CD4-positive, alpha-beta memory T cell (primary cell): ENCODE data around the gene MTA3. TPM values are rescaled to one million over a fixed set of nuclear protein-coding genes. Genes with fewer than 3 reads are reported as not detected.

Source experiments
- CTCF ChIA-PET: fragments of 350-600 bp; sonication (Branson Sonifier 250); formaldehyde crosslinking; loops from one replicate; lab custom pipeline; 2021; ENCODE audit warnings: inconsistent platforms; ENCODE audit not compliant: partially characterized antibody; lab: Charles Lee
- POLR2A ChIA-PET: fragments of 350-600 bp; sonication (Branson Sonifier 250); formaldehyde crosslinking; loops from one replicate; lab custom pipeline; 2021; ENCODE audit not compliant: partially characterized antibody; lab: Charles Lee
- DNase-seq, 5 donors: peaks; one replicate each; pipeline versions ENCODE4 v3.0.0 to v3.0.0-alpha.2; 2020 to 2022; ENCODE audit warnings: mixed read lengths in 1 of 5
- H3K27ac ChIP-seq: one replicate; pipeline ENCODE4 v1.7.0; 2013; ENCODE audit warnings: low read depth, low read length
- H3K27me3 ChIP-seq: 2 replicates; pipeline ENCODE4 v1.7.0; 2013; ENCODE audit warnings: mild to moderate bottlenecking, low read length, moderate library complexity; ENCODE audit not compliant: insufficient read depth
- H3K36me3 ChIP-seq: 2 replicates; pipeline ENCODE4 v1.7.0; 2013; ENCODE audit warnings: mild to moderate bottlenecking, low read length, moderate library complexity; ENCODE audit not compliant: insufficient read depth
- H3K4me1 ChIP-seq: 2 replicates; pipeline ENCODE4 v1.7.0; 2013; ENCODE audit warnings: mild to moderate bottlenecking, low read length, moderate library complexity; ENCODE audit not compliant: insufficient read depth
- H3K4me3 ChIP-seq, 2 donors: one replicate each; pipeline ENCODE4 v1.7.0; 2013; ENCODE audit warnings: low read length in 2 of 2, mild to moderate bottlenecking in 1 of 2
- H3K9me3 ChIP-seq, 2 donors: one replicate each; pipeline ENCODE4 v1.7.0; 2013; ENCODE audit warnings: low read length in 2 of 2, control low read depth in 1 of 2; ENCODE audit not compliant: control insufficient read depth in 1 of 2
- H3K27ac Mint-ChIP-seq, 7 donors: one replicate each; pipeline ENCODE4 v1.8.0; 2020 to 2021; ENCODE audit warnings: mixed read lengths in 7 of 7, mild to moderate bottlenecking in 6 of 7, inconsistent platforms in 3 of 7, moderate library complexity in 3 of 7
- H3K27me3 Mint-ChIP-seq, 2 donors: one replicate each; pipeline ENCODE4 v1.8.0; 2020 to 2021; ENCODE audit warnings: mixed read lengths in 2 of 2
- H3K36me3 Mint-ChIP-seq, 2 donors: one replicate each; pipeline ENCODE4 v1.8.0; 2020 to 2021; ENCODE audit warnings: mixed read lengths in 2 of 2, inconsistent platforms in 1 of 2, mild to moderate bottlenecking in 1 of 2
- H3K4me1 Mint-ChIP-seq, 4 donors: one replicate each; pipeline ENCODE4 v1.8.0; 2020 to 2021; ENCODE audit warnings: mixed read lengths in 4 of 4, mild to moderate bottlenecking in 1 of 4
- H3K4me3 Mint-ChIP-seq, 8 donors: one replicate each; pipeline ENCODE4 v1.8.0; 2020 to 2021; ENCODE audit warnings: mixed read lengths in 8 of 8, mild to moderate bottlenecking in 7 of 8, moderate library complexity in 6 of 8, inconsistent platforms in 3 of 8
- H3K9me3 Mint-ChIP-seq, 8 donors: one replicate each; pipeline ENCODE4 v1.8.0; 2020 to 2021; ENCODE audit warnings: mixed read lengths in 8 of 8, mild to moderate bottlenecking in 5 of 8, inconsistent platforms in 3 of 8, moderate library complexity in 1 of 8
- intact Hi-C: fragments of 100-400 bp; cut with micrococcal nuclease; formaldehyde crosslinking; loops from one replicate; pipeline ENCODE4 v1.15.1; 2023
- polyA plus RNA-seq, 2 donors: library from polyadenylated mRNA; unstranded; fragments of 300-500 nt; fragmentation: Illumina TruSeq; gene quantifications; one replicate each; pipeline ENCODE4 v1.2.3, GENCODE V29; 2021
- total RNA-seq, 2 experiments: library from RNA; stranded (reverse); gene quantifications; one replicate each; pipeline ENCODE4 v1.2.3, GENCODE V29; 2021

The MTA3 gene
- total and polyA plus RNA-seq, 4 experiments from 2014 or later = 7.7 to 21.3 (median 13.3) TPM

GRCh38 chr2:42787424-42787787 is 219.0 kb downstream of the MTA3 start:
- no peak for DNase-seq
- peaks cover 5 to 15% (median 11%) of the 10 kb centered on the region in 4 donors for H3K4me1 Mint-ChIP-seq
- Histone ChIP-seq H3K4me1 (no peaks in the 10 kb centered on the region), H3K4me3 (no peak overlapping the region), H3K27ac (no peak overlapping the region), H3K9me3 (no peaks in the 10 kb centered on the region), H3K27me3 (peaks cover 18% of the 10 kb centered on the region), H3K36me3 (no peaks in the 10 kb centered on the region)
- H3K36me3 Mint-ChIP-seq = peaks cover 0 to 5% of the 10 kb centered on the region in 2 donors
- peaks cover 32 to 37% of the 10 kb centered on the region in 2 donors for H3K27me3 Mint-ChIP-seq
- peaks cover 0 to 3% (median 0%) of the 10 kb centered on the region in 8 donors for H3K9me3 Mint-ChIP-seq
- ChIA-PET CTCF (no interaction called here), POLR2A (no interaction called here)
- intact Hi-C loops = no loop called here
- no peak overlapping the region for H3K4me3 Mint-ChIP-seq
- H3K27ac Mint-ChIP-seq = no peak overlapping the region

DNA sequence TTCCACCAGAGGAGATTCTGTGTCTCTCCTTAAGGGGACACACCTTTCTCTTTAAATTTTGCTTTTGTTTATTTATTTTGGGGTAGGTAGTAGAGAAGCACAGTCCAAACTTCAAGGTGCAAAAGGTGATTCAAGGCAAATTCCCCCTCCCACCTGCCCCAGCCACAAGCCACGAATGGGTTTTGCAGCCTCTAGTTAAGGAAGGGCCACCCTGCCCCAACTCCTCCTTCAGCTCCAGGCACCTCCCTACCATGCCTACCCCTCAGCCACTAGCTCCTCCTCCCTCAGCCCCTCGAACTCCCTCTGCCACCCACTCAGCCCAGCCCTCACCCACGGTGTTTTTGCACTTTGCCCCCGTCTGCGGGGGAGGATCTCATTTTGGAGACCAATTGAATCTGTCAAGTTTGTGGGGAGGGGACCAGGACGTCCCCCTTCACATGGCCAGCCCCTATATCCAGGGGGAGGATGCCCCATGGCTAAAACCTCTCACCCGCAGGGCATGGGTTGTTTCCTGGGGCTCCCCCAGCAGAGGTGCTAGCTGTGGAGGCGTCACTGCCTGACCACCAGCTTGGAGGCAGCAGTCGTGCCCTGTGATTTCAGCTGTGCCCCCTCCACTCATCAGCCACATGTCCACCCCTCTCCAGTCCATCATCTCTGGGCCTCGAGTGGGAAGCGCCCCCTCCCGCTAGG is 219.5 kb downstream of the MTA3 start:
- peaks cover 3% of the 10 kb centered on the region for H3K4me1 ChIP-seq
- peaks cover 0 to 5% of the 10 kb centered on the region in 2 donors for H3K36me3 Mint-ChIP-seq
- no peak overlapping the region for H3K27ac Mint-ChIP-seq
- peaks cover 5 to 15% (median 11%) of the 10 kb centered on the region in 4 donors for H3K4me1 Mint-ChIP-seq
- H3K36me3 ChIP-seq = no peaks in the 10 kb centered on the region
- no peak for DNase-seq
- H3K27me3 ChIP-seq = peaks cover 21% of the 10 kb centered on the region
- H3K4me3 Mint-ChIP-seq = no peak overlapping the region
- ChIA-PET CTCF (no interaction called here), POLR2A (no interaction called here)
- H3K27me3 Mint-ChIP-seq = peaks cover 32 to 37% of the 10 kb centered on the region in 2 donors
- H3K9me3 ChIP-seq = no peaks in the 10 kb centered on the region
- H3K4me3 ChIP-seq = no peak overlapping the region
- no peak overlapping the region for H3K27ac ChIP-seq
- H3K9me3 Mint-ChIP-seq = peaks cover 0 to 3% (median 0%) of the 10 kb centered on the region in 8 donors
- intact Hi-C loops = no loop called here

DNA sequence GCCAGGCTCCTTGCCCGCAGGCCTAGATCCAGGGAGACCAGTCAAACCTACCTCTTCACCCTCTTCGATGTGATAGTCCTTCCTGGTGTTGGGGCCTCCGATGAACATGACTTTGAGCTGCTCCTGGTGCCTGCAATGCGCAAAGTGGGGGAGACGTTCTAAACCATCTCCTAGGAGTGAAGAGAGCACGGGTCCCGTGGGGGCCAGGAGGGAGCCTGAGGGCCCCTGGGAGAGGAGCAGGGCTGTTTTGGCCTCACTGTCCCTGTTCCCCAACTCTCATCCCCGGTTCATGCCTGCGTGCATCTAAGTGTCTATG is 220.0 kb downstream of the MTA3 start:
- Mint-ChIP-seq H3K36me3 (peaks cover 0 to 5% of the 10 kb centered on the region in 2 donors), H3K4me1 (peaks cover 7 to 18% (median 14%) of the 10 kb centered on the region in 4 donors), H3K27ac (no peak overlapping the region), H3K27me3 (peaks cover 33 to 40% of the 10 kb centered on the region in 2 donors), H3K4me3 (no peak overlapping the region), H3K9me3 (peaks cover 0 to 3% (median 0%) of the 10 kb centered on the region in 8 donors)
- H3K27ac ChIP-seq = no peak overlapping the region
- H3K27me3 ChIP-seq = peaks cover 22% of the 10 kb centered on the region
- ChIA-PET POLR2A (no interaction called here), CTCF (no interaction called here)
- intact Hi-C loops = no loop called here
- no peak for DNase-seq
- H3K4me3 ChIP-seq = no peak overlapping the region
- H3K9me3 ChIP-seq = no peaks in the 10 kb centered on the region
- no peaks in the 10 kb centered on the region for H3K36me3 ChIP-seq
- H3K4me1 ChIP-seq = peaks cover 8% of the 10 kb centered on the region

- no peaks in the 10 kb centered on the region for H3K9me3 ChIP-seq
- H3K36me3 ChIP-seq = no peaks in the 10 kb centered on the region
- H3K4me3 ChIP-seq = no peak overlapping the region
- ChIA-PET POLR2A (no interaction called here), CTCF (no interaction called here)
- peaks cover 9% of the 10 kb centered on the region for H3K4me1 ChIP-seq
- H3K27ac ChIP-seq = no peak overlapping the region
- Mint-ChIP-seq H3K4me3 (no peak overlapping the region), H3K9me3 (peaks cover 0 to 3% (median 0%) of the 10 kb centered on the region in 8 donors), H3K4me1 (peaks cover 10 to 22% (median 16%) of the 10 kb centered on the region in 4 donors), H3K27ac (no peak overlapping the region), H3K36me3 (peaks cover 0 to 5% of the 10 kb centered on the region in 2 donors), H3K27me3 (peaks cover 37 to 44% of the 10 kb centered on the region in 2 donors)
- no peak for DNase-seq
- intact Hi-C loops = no loop called here
- peaks cover 22% of the 10 kb centered on the region for H3K27me3 ChIP-seq
These were observed 220.4 kb downstream of the MTA3 start for GRCh38 chr2:42788882-42789281.

DNA sequence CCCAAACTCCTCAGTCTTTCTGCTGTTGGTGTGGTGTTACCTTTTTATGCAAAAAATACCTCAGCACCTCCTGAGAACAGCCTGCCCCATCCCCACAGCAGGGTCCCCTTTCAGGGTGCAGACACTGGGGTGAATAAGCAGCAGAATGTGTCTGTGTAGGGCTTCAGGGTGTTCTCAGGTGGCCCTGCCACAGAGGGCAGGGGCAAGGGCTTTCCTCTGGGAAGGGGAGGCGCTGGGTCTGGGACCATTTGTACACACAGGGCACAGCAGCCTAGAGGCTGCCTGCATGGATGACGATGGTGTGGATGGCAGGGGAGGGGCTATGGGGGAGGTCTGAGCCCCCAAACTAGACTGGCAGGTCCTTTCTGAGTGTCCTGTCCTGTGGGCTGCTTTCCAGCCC is 221.3 kb downstream of the MTA3 start:
- Histone ChIP-seq H3K36me3 (no peaks in the 10 kb centered on the region), H3K4me1 (peaks cover 9% of the 10 kb centered on the region), H3K27ac (no peak overlapping the region), H3K4me3 (no peak overlapping the region), H3K27me3 (peaks cover 22% of the 10 kb centered on the region), H3K9me3 (no peaks in the 10 kb centered on the region)
- intact Hi-C loops = no loop called here
- H3K4me1 Mint-ChIP-seq = peaks cover 10 to 30% (median 17%) of the 10 kb centered on the region in 4 donors
- peaks cover 45 to 53% of the 10 kb centered on the region in 2 donors for H3K27me3 Mint-ChIP-seq
- H3K4me3 Mint-ChIP-seq = peak overlapping the region in 2 of 8 donors; percentile 22 to 43
- ChIA-PET POLR2A (interaction anchor here (1.0 kb wide), 1 partner anchor 20 kb away, joined by 3 read pairs; no protein-coding TSS in a partner anchor), CTCF (no interaction called here)
- H3K27ac Mint-ChIP-seq = no peak overlapping the region
- no peak for DNase-seq
- H3K36me3 Mint-ChIP-seq = peaks cover 0 to 5% of the 10 kb centered on the region in 2 donors
- peaks cover 0 to 3% (median 0%) of the 10 kb centered on the region in 8 donors for H3K9me3 Mint-ChIP-seq

DNA sequence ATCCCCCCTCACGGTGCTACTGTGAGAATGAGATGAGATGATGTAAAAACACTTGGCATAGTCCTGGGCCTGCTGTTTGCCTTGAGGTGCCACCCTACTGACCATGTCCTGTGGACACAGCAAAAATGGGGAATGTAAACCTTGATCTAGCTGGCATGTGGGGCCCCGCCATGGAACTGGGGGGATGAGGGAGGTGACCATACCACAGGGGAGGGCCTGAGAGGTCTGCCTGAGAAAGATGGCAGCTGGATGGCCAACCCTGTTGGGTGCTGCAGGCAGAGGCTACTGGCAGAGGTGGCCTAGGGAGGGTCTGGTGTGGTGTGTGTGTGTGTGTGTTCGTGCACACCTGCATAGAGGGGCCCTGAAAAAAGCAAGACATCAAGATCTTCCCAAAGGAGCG is 223.2 kb downstream of the MTA3 start:
- ChIA-PET POLR2A (interaction anchor here (2.5 kb wide), 1 partner anchor 19 kb away, joined by 7 read pairs; no protein-coding TSS in a partner anchor), CTCF (no interaction called here)
- Mint-ChIP-seq H3K36me3 (peaks cover 0 to 5% of the 10 kb centered on the region in 2 donors), H3K4me3 (peak overlapping the region in 6 of 8 donors; percentile 63 to 86 (median 80)), H3K4me1 (peaks cover 11 to 30% (median 19%) of the 10 kb centered on the region in 4 donors), H3K27ac (peak overlapping the region in 1 of 7 donors; percentile 10), H3K27me3 (peaks cover 49 to 56% of the 10 kb centered on the region in 2 donors), H3K9me3 (peaks cover 0 to 3% (median 0%) of the 10 kb centered on the region in 8 donors)
- peaks cover 22% of the 10 kb centered on the region for H3K27me3 ChIP-seq
- H3K9me3 ChIP-seq = no peaks in the 10 kb centered on the region
- no peak overlapping the region for H3K27ac ChIP-seq
- intact Hi-C loops = loop anchor here (2.0 kb wide), 1 partner anchor 19 kb away; no protein-coding TSS in a partner anchor
- no peak for DNase-seq
- H3K4me1 ChIP-seq = peaks cover 9% of the 10 kb centered on the region
- no peaks in the 10 kb centered on the region for H3K36me3 ChIP-seq
- no peak overlapping the region for H3K4me3 ChIP-seq

DNA sequence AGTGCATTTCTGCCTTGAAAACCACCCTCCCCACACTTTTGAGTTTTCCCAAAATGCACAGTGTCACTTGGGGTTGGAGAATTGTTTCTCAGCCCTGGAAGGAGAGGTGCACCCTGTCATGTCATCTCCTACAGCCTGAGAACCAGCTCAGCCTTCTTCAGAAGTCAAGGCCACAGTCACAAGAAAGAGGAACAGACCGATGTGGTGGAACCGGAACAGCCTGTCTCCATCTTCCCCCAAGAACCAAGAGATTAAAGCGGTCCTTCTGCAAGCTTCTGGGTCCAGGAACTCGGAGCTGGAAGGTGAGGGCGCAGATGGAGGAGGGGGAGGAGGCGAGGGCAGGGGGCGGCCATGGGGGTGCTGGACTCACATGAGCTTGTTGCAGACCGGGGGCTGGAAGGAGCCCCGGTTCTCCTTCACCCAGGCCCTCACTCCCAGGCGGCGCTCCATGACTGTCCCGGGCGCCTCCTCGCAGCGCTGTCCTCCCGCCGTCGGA is 223.7 kb downstream of the MTA3 start:
- Histone ChIP-seq H3K4me1 (peaks cover 9% of the 10 kb centered on the region), H3K27ac (no peak overlapping the region), H3K27me3 (peaks cover 22% of the 10 kb centered on the region), H3K4me3 (no peak overlapping the region), H3K9me3 (no peaks in the 10 kb centered on the region), H3K36me3 (no peaks in the 10 kb centered on the region)
- CTCF ChIA-PET = no interaction called here
- peaks cover 12 to 30% (median 20%) of the 10 kb centered on the region in 4 donors for H3K4me1 Mint-ChIP-seq
- peak overlapping the region; percentile 37 to 86 (median 79) for H3K4me3 Mint-ChIP-seq
- H3K27ac Mint-ChIP-seq = peak overlapping the region in 1 of 7 donors; percentile 81
- peaks cover 49 to 57% of the 10 kb centered on the region in 2 donors for H3K27me3 Mint-ChIP-seq
- POLR2A ChIA-PET = interaction anchor here (2.5 kb wide), 1 partner anchor 19 kb away, joined by 7 read pairs; no protein-coding TSS in a partner anchor
- DNase-seq = no peak
- intact Hi-C loops = loop anchor here (2.0 kb wide), 1 partner anchor 19 kb away; no protein-coding TSS in a partner anchor
- peaks cover 0 to 5% of the 10 kb centered on the region in 2 donors for H3K36me3 Mint-ChIP-seq
- H3K9me3 Mint-ChIP-seq = peaks cover 0 to 3% (median 0%) of the 10 kb centered on the region in 8 donors
